ENCODE data around the gene IKBKE.

Gene IKBKE

GRCh38 chr1:206469933-206470691, at the start of gene IKBKE:
Gene IKBKE, plus strand, starts transcription at chr1:206470476. Its CDS starts 2,752 bp downstream, at chr1:206473228.
- peak in 1 of 2 donors; percentile 19 for DNase-seq (ENCODE audit: low read depth in 2 of 2)

GRCh38 chr1:206421616-206422340, 48.5 kb upstream of the IKBKE start:
- no peak for DNase-seq (ENCODE audit: low read depth in 2 of 2)

GRCh38 chr1:206422525-206422924, 47.8 kb upstream of the IKBKE start:
- no peak for DNase-seq (ENCODE audit: low read depth in 2 of 2)

GRCh38 chr1:206427291-206427690, 43.0 kb upstream of the IKBKE start:
- DNase-seq (ENCODE audit: low read depth in 2 of 2): no peak

GRCh38 chr1:206429421-206429820, 40.9 kb upstream of the IKBKE start:
- DNase-seq (ENCODE audit: low read depth in 2 of 2): no peak

- DNase-seq (ENCODE audit: low read depth in 2 of 2): no peak
These were observed 40.0 kb upstream of the IKBKE start for GRCh38 chr1:206430031-206430983.

- DNase-seq (ENCODE audit: low read depth in 2 of 2): no peak
These were observed 34.8 kb upstream of the IKBKE start for GRCh38 chr1:206435445-206435844.

GRCh38 chr1:206438554-206438953, 31.7 kb upstream of the IKBKE start:
- DNase-seq (ENCODE audit: low read depth in 2 of 2): no peak

GRCh38 chr1:206439205-206439604, 31.1 kb upstream of the IKBKE start:
- DNase-seq (ENCODE audit: low read depth in 2 of 2): no peak

- no peak for DNase-seq (ENCODE audit: low read depth in 2 of 2)
These were observed 28.8 kb upstream of the IKBKE start for GRCh38 chr1:206441336-206441967.

- no peak for DNase-seq (ENCODE audit: low read depth in 2 of 2)
These were observed 28.2 kb upstream of the IKBKE start for GRCh38 chr1:206442101-206442500.

- DNase-seq (ENCODE audit: low read depth in 2 of 2): no peak
These were observed 25.2 kb upstream of the IKBKE start for GRCh38 chr1:206445116-206445515.

- DNase-seq (ENCODE audit: low read depth in 2 of 2): no peak
These were observed 24.3 kb upstream of the IKBKE start for GRCh38 chr1:206445911-206446356.

- DNase-seq (ENCODE audit: low read depth in 2 of 2): no peak
These were observed 23.4 kb upstream of the IKBKE start for GRCh38 chr1:206446688-206447421.

- DNase-seq (ENCODE audit: low read depth in 2 of 2): no peak
These were observed 22.9 kb upstream of the IKBKE start for GRCh38 chr1:206447422-206447765.

- DNase-seq (ENCODE audit: low read depth in 2 of 2): no peak
These were observed 22.5 kb upstream of the IKBKE start for GRCh38 chr1:206447792-206448191.

- no peak for DNase-seq (ENCODE audit: low read depth in 2 of 2)
These were observed 21.8 kb upstream of the IKBKE start for GRCh38 chr1:206448471-206448870.

- DNase-seq (ENCODE audit: low read depth in 2 of 2): no peak
These were observed 20.7 kb upstream of the IKBKE start for GRCh38 chr1:206449565-206449964.

- no peak for DNase-seq (ENCODE audit: low read depth in 2 of 2)
These were observed 20.0 kb upstream of the IKBKE start for GRCh38 chr1:206450281-206450680.

GRCh38 chr1:206451134-206451686, 19.1 kb upstream of the IKBKE start:
- no peak for DNase-seq (ENCODE audit: low read depth in 2 of 2)

GRCh38 chr1:206453111-206453510, 17.2 kb upstream of the IKBKE start:
- no peak for DNase-seq (ENCODE audit: low read depth in 2 of 2)
